Mesendoderm (in vitro differentiated cells): Measurements from ENCODE around the gene BAIAP2.

Experiments used
- DNase-seq: peaks from one replicate; pipeline ENCODE4 v3.0.0; 2013
- H2AK5ac ChIP-seq: 2 replicates; pipeline ENCODE4 v1.6.1; 2013; ENCODE audit warnings: low read length, inconsistent platforms
- H2BK120ac ChIP-seq: 2 replicates; pipeline ENCODE4 v1.6.1; 2013; ENCODE audit warnings: low read depth, mild to moderate bottlenecking, low read length, moderate library complexity, mixed read lengths
- H2BK15ac ChIP-seq: replicated peaks from 2 replicates; pipeline ENCODE4 v1.6.1; 2013; ENCODE audit warnings: low read depth, mild to moderate bottlenecking, moderate library complexity
- H2BK5ac ChIP-seq: 2 replicates; pipeline ENCODE4 v1.6.1; 2013; ENCODE audit warnings: low read length, inconsistent platforms
- H3K18ac ChIP-seq: 2 replicates; pipeline ENCODE4 v1.6.1; 2013; ENCODE audit warnings: mild to moderate bottlenecking, low read length, mixed read lengths
- H3K23ac ChIP-seq: one replicate; pipeline ENCODE4 v1.6.1; 2013; ENCODE audit warnings: low read length
- H3K27ac ChIP-seq: 2 replicates; pipeline ENCODE4 v1.5.1; 2013; ENCODE audit warnings: low read depth, mild to moderate bottlenecking, inconsistent platforms, low read length, moderate library complexity
- H3K27me3 ChIP-seq: 2 replicates; pipeline ENCODE4 v1.6.1; 2013; ENCODE audit warnings: low read length, control low read depth, mild to moderate bottlenecking, inconsistent platforms; ENCODE audit not compliant: insufficient read depth, poor library complexity
- H3K36me3 ChIP-seq: 2 replicates; pipeline ENCODE4 v1.6.1; 2013; ENCODE audit warnings: low read length, inconsistent platforms; ENCODE audit not compliant: control insufficient read depth, insufficient read depth
- H3K4ac ChIP-seq: one replicate; pipeline ENCODE4 v1.6.1; 2013; ENCODE audit warnings: low read depth, mild to moderate bottlenecking, low read length, moderate library complexity
- H3K4me1 ChIP-seq: 2 replicates; pipeline ENCODE4 v1.6.1; 2013; ENCODE audit warnings: low read depth, low read length, inconsistent platforms; ENCODE audit not compliant: control insufficient read depth
- H3K4me2 ChIP-seq: 2 replicates; pipeline ENCODE4 v1.6.1; 2013; ENCODE audit warnings: low read length
- H3K4me3 ChIP-seq: 2 replicates; pipeline ENCODE4 v1.5.1; 2013; ENCODE audit warnings: mild to moderate bottlenecking, low read length
- H3K56ac ChIP-seq: one replicate; pipeline ENCODE4 v1.6.1; 2013; ENCODE audit warnings: low read length
- H3K79me1 ChIP-seq: 2 replicates; pipeline ENCODE4 v1.6.1; 2013; ENCODE audit warnings: low read length, inconsistent platforms
- H3K79me2 ChIP-seq: 2 replicates; pipeline ENCODE4 v1.6.1; 2013; ENCODE audit warnings: mild to moderate bottlenecking, low read length; ENCODE audit not compliant: control insufficient read depth, insufficient read depth
- H3K9ac ChIP-seq: 2 replicates; pipeline ENCODE4 v1.6.1; 2013; ENCODE audit warnings: low read length, inconsistent platforms
- H4K5ac ChIP-seq: one replicate; pipeline ENCODE4 v1.6.1; 2013; ENCODE audit warnings: low read length
- H4K8ac ChIP-seq: one replicate; pipeline ENCODE4 v1.6.1; 2013; ENCODE audit warnings: low read depth, mild to moderate bottlenecking, control low read depth, low read length, moderate library complexity
- WGBS: extraction: QIAGEN DNeasy Blood & Tissue Kit; methylation state at CpG from one replicate; pipeline ENCODE4 v1.1.7; 2013; ENCODE audit warnings: low lambda C conversion rate, missing lambda C conversion rate; ENCODE audit not compliant: insufficient coverage; ENCODE audit errors: extremely low coverage; 5-methylcytosine and 5-hydroxymethylcytosine counted together

BAIAP2 gene

GRCh38 chr17:81112450-81112849 lies 77.5 kb downstream of the BAIAP2 start:
- Histone ChIP-seq H3K4me1 (no peaks in the 10 kb centered on the region), H2BK120ac (no peak overlapping the region), H4K8ac (no peak overlapping the region), H3K4me2 (no peak overlapping the region), H3K27ac (no peak overlapping the region), H3K36me3 (no peaks in the 10 kb centered on the region), H3K79me1 (no peaks in the 10 kb centered on the region), H3K27me3 (no peaks in the 10 kb centered on the region), H3K18ac (no peak overlapping the region), H3K56ac (no peak overlapping the region), H4K5ac (no peak overlapping the region), H2AK5ac (no peak overlapping the region), H3K79me2 (no peaks in the 10 kb centered on the region), H2BK5ac (no peak overlapping the region), H3K4me3 (no peak overlapping the region), H3K9ac (no peak overlapping the region), H3K23ac (no peak overlapping the region), H2BK15ac (no peak overlapping the region), H3K4ac (no peak overlapping the region)
- DNase-seq = no peak
- WGBS = no CpG with 5 or more reads among the region's 23 CpGs

GRCh38 chr17:81113158-81113724 lies 78.3 kb downstream of the BAIAP2 start:
- Histone ChIP-seq H3K56ac (no peak overlapping the region), H3K27ac (no peak overlapping the region), H3K9ac (no peak overlapping the region), H3K18ac (no peak overlapping the region), H2BK120ac (no peak overlapping the region), H3K4ac (no peak overlapping the region), H3K36me3 (no peaks in the 10 kb centered on the region), H2BK5ac (no peak overlapping the region), H3K79me2 (no peaks in the 10 kb centered on the region), H2BK15ac (no peak overlapping the region), H3K79me1 (no peaks in the 10 kb centered on the region), H2AK5ac (no peak overlapping the region), H3K27me3 (no peaks in the 10 kb centered on the region), H3K4me3 (no peak overlapping the region), H3K23ac (no peak overlapping the region), H3K4me1 (no peaks in the 10 kb centered on the region), H4K5ac (no peak overlapping the region), H4K8ac (no peak overlapping the region), H3K4me2 (no peak overlapping the region)
- WGBS = no CpG with 5 or more reads among the region's 21 CpGs
- DNase-seq = no peak

GRCh38 chr17:81114351-81115093 lies 79.6 kb downstream of the BAIAP2 start:
- Histone ChIP-seq H3K18ac (no peak overlapping the region), H3K4me1 (no peaks in the 10 kb centered on the region), H3K27ac (no peak overlapping the region), H3K27me3 (no peaks in the 10 kb centered on the region), H3K4me2 (no peak overlapping the region), H3K56ac (no peak overlapping the region), H2BK15ac (no peak overlapping the region), H3K79me2 (no peaks in the 10 kb centered on the region), H3K79me1 (no peaks in the 10 kb centered on the region), H3K23ac (no peak overlapping the region), H3K36me3 (no peaks in the 10 kb centered on the region), H3K9ac (no peak overlapping the region), H2BK120ac (no peak overlapping the region), H2AK5ac (no peak overlapping the region), H4K8ac (no peak overlapping the region), H2BK5ac (no peak overlapping the region), H4K5ac (no peak overlapping the region), H3K4me3 (no peak overlapping the region), H3K4ac (no peak overlapping the region)
- no peak for DNase-seq
- no CpG with 5 or more reads among the region's 19 CpGs for WGBS

- Histone ChIP-seq H2AK5ac (no peak overlapping the region), H2BK15ac (no peak overlapping the region), H3K27ac (no peak overlapping the region), H3K79me1 (no peaks in the 10 kb centered on the region), H3K23ac (no peak overlapping the region), H3K79me2 (no peaks in the 10 kb centered on the region), H2BK5ac (no peak overlapping the region), H3K56ac (no peak overlapping the region), H3K36me3 (no peaks in the 10 kb centered on the region), H2BK120ac (no peak overlapping the region), H3K9ac (no peak overlapping the region), H3K27me3 (no peaks in the 10 kb centered on the region), H4K8ac (no peak overlapping the region), H3K4ac (no peak overlapping the region), H3K4me1 (no peaks in the 10 kb centered on the region), H3K4me3 (no peak overlapping the region), H3K4me2 (no peak overlapping the region), H4K5ac (no peak overlapping the region), H3K18ac (no peak overlapping the region)
- WGBS = no CpG with 5 or more reads among the region's 11 CpGs
- no peak for DNase-seq
Measured at GRCh38 chr17:81115219-81115618, 80.3 kb downstream of the BAIAP2 start.

GRCh38 chr17:81115749-81116464 lies 81.0 kb downstream of the BAIAP2 start:
- H3K18ac ChIP-seq = no peak overlapping the region
- no peak overlapping the region for H2BK120ac ChIP-seq
- H2BK5ac ChIP-seq = no peak overlapping the region
- no CpG with 5 or more reads among the region's 22 CpGs for WGBS
- H3K79me1 ChIP-seq = no peaks in the 10 kb centered on the region
- H3K27ac ChIP-seq = no peak overlapping the region
- no peak overlapping the region for H2AK5ac ChIP-seq
- H3K4ac ChIP-seq = no peak overlapping the region
- no peak overlapping the region for H2BK15ac ChIP-seq
- no peak overlapping the region for H3K56ac ChIP-seq
- no peak for DNase-seq
- no peak overlapping the region for H3K9ac ChIP-seq
- no peaks in the 10 kb centered on the region for H3K79me2 ChIP-seq
- H3K4me2 ChIP-seq = no peak overlapping the region
- H4K5ac ChIP-seq = no peak overlapping the region
- no peak overlapping the region for H4K8ac ChIP-seq
- no peaks in the 10 kb centered on the region for H3K4me1 ChIP-seq
- H3K23ac ChIP-seq = no peak overlapping the region
- no peaks in the 10 kb centered on the region for H3K27me3 ChIP-seq
- H3K4me3 ChIP-seq = no peak overlapping the region
- H3K36me3 ChIP-seq = no peaks in the 10 kb centered on the region
